CD4-positive, alpha-beta T cell treated with Interleukin-15 for 1 hour (primary cell): Measurements from ENCODE around the gene XG.
"Not testable (repeated sequence)": the region's sequence is repeated elsewhere in the genome, so short reads cannot be mapped to it uniquely, and the experiment has no call there.

Source experiments
- DNase-seq: peaks from one replicate; pipeline ENCODE4 v3.0.0-alpha.2; 2020

The XG gene

GRCh38 chrX:2781698-2782097, 29.9 kb downstream of the XG start:
- DNase-seq = no peak

- no peak for DNase-seq
Observed at GRCh38 chrX:2782171-2782570, 30.3 kb downstream of the XG start.

GRCh38 chrX:2782778-2783177, 30.9 kb downstream of the XG start:
- DNase-seq = no peak

GRCh38 chrX:2784026-2784425, 32.2 kb downstream of the XG start:
- DNase-seq = no peak

- DNase-seq = no peak
Observed at GRCh38 chrX:2785538-2785937, 33.7 kb downstream of the XG start.

- no peak for DNase-seq
Observed at GRCh38 chrX:2788980-2789379, 37.1 kb downstream of the XG start.

- no peak for DNase-seq
Observed at GRCh38 chrX:2789569-2789968, 37.7 kb downstream of the XG start.

GRCh38 chrX:2793752-2794151, 41.9 kb downstream of the XG start:
- no peak for DNase-seq

GRCh38 chrX:2794336-2794735, 42.5 kb downstream of the XG start:
- DNase-seq = no peak

GRCh38 chrX:2796808-2797207, 45.0 kb downstream of the XG start:
- DNase-seq = not testable (repeated sequence)

- no peak for DNase-seq
Observed at GRCh38 chrX:2799369-2799768, 47.5 kb downstream of the XG start.

GRCh38 chrX:2799980-2800379, 48.1 kb downstream of the XG start:
- not testable (repeated sequence) for DNase-seq

GRCh38 chrX:2801223-2801622, 49.4 kb downstream of the XG start:
- no peak for DNase-seq

GRCh38 chrX:2802376-2803090, 50.7 kb downstream of the XG start:
- DNase-seq = not testable (repeated sequence)

- not testable (repeated sequence) for DNase-seq
Observed at GRCh38 chrX:2803486-2803885, 51.6 kb downstream of the XG start.

GRCh38 chrX:2804106-2804843, 52.4 kb downstream of the XG start:
- DNase-seq = not testable (repeated sequence)

GRCh38 chrX:2804858-2805257, 53.0 kb downstream of the XG start:
- DNase-seq = not testable (repeated sequence)

GRCh38 chrX:2811271-2811670, 59.4 kb downstream of the XG start:
- no peak for DNase-seq

- DNase-seq = peak; percentile 50
Observed at GRCh38 chrX:2812161-2812907, 60.5 kb downstream of the XG start.

GRCh38 chrX:2817036-2817435, 65.2 kb downstream of the XG start:
- DNase-seq = no peak

GRCh38 chrX:2819345-2820135, 67.7 kb downstream of the XG start:
- DNase-seq = no peak

- no peak for DNase-seq
Observed at GRCh38 chrX:2820136-2820771, 68.4 kb downstream of the XG start.
